A172 (cell line): ENCODE measurements around the gene ZMPSTE24. TPM values are rescaled to one million over a fixed set of nuclear protein-coding genes. Genes with fewer than 3 reads are reported as not detected.

Experiments used
- DNase-seq: peaks from one replicate; pipeline ENCODE4 v3.0.0-alpha.2; 2015; ENCODE audit warnings: low spot score
- total RNA-seq: library from RNA; depleted of rRNA; stranded (reverse); fragments of >200 nt; shearing (Covaris generic); gene quantifications from 2 replicates; pipeline ENCODE4 v1.2.3, GENCODE V29; 2014

Gene ZMPSTE24
- total RNA-seq, 1 experiment from 2014 or later, result 131 TPM

GRCh38 chr1:40264354-40264781, 6.3 kb downstream of the ZMPSTE24 start:
- DNase-seq, result no peak

GRCh38 chr1:40265298-40265697, 7.3 kb downstream of the ZMPSTE24 start:
- DNase-seq, result no peak

GRCh38 chr1:40265919-40266318, 7.9 kb downstream of the ZMPSTE24 start:
- DNase-seq, result no peak

DNA sequence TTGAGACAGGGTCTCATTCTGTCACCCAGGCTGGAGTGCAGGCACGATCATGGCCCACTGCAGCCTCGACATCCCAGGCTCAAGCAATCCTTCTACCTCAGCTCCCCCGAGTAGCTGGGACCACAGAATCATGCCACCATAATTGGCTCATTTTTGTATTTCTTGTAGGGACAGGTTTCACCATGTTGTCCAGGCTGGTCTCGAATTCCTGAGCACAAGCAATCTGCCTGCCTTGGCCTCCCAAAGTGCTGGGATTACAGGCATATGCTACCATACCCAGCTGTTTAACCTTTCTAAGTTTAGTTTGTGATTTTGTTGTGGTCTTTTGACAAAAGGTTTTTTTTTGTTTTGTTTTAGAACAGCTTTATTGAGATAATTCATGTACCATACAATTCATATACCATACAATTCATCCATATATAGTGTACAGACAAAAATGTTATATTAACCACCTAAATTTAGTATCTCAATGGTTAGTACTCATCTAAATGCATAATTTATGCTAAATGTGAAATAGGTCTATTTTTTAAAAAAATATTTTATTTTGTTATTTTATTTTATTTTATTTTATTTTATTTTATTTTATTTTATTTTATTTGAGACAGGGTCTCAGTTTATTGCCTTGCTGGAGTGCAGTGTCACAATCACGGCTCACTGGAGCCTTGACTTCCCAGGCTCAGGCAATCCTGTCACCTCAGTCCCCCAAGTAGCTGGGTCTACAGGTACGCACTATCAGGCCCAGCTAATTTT, 8.9 kb downstream of the ZMPSTE24 start:
- DNase-seq, result no peak

GRCh38 chr1:40267767-40268187, 9.7 kb downstream of the ZMPSTE24 start:
- peak; percentile 41 for DNase-seq

DNA sequence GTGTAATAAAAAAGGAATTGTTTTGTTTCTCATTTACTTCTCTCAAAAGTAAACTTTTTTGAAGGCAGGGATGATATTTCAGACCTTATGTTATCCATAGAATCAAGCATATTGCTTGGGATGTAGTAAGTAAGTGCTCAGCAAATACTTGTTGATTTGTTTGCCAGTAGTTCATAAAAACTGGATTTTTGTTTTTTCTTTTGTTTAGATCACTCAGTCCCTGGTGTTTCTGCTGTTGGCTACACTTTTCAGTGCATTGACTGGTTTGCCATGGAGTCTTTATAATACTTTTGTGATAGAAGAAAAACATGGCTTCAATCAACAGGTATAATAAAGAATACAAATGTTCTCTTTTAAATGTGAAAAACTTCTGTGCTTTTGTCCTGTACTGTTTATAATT, 10.2 kb downstream of the ZMPSTE24 start:
- no peak for DNase-seq

- no peak for DNase-seq
Measured at GRCh38 chr1:40270152-40270834, 12.3 kb downstream of the ZMPSTE24 start.

GRCh38 chr1:40272653-40273213, 14.7 kb downstream of the ZMPSTE24 start:
- no peak for DNase-seq

- DNase-seq, result no peak
Measured at GRCh38 chr1:40273547-40274166, 15.6 kb downstream of the ZMPSTE24 start.

DNA sequence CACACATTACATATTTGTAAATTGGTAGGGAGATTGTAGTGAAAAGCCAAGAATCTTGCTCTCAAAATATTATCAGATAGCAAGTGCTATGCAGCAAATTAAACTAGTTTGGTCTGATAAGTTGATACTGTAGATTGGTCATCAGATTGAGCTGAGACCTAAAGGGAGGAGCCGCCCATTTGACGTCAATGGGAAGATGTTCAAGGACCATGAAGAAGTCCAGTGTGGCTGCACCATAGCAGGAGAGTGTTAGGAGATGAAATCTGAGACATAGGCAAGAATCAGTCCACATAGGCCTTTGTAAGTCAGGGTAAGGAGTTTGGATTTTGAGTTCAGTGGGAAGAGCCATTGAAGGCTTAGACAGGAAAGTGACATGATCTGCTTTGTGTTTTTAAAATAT, 16.3 kb downstream of the ZMPSTE24 start:
- no peak for DNase-seq

DNA sequence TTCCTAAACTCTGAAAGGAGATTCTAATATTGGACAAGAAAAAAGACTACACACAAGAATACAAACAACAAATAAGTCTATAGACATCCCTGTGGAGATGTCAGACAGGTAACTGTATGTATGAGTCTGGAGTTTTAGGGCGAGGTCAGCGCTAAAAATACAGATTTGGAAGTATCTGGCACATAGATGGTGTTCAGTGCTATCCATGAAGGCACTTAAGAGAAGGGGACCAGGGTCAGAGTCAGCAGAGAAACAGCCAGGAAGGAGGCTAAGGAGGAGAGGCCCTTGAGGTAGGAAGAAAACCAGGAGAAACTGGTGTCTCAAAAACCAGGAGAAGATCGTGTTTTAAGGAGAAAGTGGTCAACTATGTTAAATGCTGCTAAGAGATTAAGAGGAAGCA, 18.1 kb downstream of the ZMPSTE24 start:
- no peak for DNase-seq

GRCh38 chr1:40281853-40282252, 23.8 kb downstream of the ZMPSTE24 start:
- no peak for DNase-seq

DNA sequence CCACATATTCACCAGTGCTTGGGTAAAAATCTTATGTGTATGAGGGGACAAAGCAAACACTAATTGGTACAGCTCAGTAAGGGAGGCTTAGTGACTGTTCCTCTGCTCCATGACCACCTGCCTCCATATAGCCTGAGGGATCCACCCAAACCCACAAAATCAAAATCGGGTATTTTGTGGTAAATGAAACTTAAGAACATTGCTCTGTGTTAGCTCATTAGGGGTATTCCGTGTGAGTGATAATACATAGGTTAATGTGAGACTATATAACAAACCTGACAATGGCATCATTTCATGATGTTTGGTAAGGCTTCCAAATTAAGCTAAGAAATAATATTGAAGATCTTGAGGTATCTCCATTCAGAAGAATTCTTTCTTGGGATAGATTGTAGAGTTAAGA, 33.3 kb downstream of the ZMPSTE24 start:
- no peak for DNase-seq

DNA sequence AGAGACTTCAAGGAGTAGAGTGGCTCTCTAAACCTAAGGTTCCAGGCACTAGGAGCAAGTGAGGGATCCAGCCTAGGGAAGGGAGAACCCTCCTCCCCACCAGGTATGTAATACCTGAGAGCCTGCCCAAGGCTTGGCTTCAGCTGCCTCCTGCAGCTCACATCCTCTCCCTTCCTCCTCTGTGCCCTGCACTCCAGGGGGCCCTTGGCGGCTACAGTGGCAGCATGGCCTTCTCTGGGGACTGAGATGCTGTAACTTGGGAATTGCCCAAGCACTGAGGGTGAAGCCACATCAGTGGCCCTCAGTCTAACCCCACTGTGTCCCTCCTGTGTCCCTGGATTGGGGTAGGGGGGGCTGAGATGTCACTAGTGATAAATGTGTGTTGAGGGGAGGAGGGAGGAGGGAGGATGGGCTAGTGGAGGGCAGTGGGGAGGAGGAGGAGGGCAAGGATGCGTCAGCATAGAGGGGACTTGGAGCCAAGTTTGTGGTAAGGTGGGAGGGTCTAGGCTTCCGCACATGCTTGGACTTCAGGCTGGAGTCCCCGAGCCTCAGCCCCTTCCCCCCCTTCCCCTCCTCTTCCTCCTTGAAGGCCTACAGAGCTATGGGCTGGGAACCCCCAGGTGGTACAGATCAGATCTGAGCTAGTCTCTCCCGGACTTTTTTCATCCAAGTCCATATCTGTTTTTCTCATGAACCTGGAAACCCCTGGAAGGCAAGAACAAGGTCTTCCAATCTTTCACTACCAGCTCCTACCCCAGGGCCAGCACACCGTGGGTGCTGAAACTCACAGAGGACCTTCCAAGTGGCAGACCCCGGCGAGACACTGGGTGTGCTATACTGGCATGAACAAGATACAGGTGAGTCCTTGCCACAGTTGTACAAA, 41.6 kb downstream of the ZMPSTE24 start:
- DNase-seq, result peak; percentile 41

DNA sequence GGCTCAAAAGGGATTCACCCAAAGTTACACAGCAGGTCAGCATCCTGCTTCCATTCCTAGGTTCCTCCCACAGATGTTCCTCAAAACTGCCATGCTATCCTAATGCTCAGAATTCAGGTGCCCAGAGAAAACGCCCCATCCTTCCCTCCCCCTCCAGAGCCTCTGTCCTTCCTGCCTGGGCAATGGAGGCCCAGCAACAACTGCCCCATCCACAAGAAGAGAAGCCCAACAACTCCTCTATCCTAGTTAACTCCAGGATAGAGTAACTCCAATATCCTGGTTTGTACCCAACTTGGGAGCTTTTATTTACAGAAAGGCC, 42.2 kb downstream of the ZMPSTE24 start:
- no peak for DNase-seq

DNA sequence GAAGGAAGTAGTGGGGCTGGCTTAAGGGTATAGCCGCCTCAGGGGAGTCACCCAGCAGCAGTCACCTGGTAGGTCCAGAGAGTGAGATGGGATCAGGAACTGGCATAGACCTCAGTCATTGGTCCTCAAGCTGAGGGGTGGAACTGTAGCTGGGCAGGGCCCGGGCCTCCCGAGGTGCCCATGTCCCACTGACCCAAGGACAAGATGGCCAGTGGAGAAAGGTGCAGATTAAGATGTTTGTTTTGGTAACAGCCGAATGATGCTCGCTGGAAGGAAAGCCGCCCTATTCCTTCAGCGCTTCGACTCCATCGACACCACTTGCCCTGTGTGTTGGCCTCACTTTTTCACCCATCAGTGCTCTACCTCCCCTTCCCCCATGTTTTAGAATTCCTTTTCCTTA, 42.6 kb downstream of the ZMPSTE24 start:
- no peak for DNase-seq

DNA sequence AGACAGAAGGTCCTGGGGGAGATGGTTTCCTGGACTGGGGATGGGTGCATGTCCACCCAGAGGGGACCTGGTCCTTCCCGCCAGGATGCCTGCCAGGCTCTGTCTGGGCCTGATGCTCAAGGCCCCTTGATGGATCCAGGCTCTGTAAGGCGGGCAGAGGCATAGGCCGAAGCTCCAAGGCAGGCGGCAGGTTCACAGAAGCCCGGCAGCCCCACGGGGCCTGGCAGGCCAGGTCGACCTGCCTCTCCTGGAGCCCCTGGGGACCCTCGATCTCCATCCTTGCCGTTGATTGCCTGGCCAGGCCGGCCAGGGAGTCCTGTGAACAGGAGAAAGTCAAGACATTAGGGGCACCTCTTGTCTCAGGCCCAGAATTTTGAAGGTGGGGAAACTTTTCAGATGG, 43.0 kb downstream of the ZMPSTE24 start:
- DNase-seq, result no peak

GRCh38 chr1:40301541-40302299, 43.7 kb downstream of the ZMPSTE24 start:
- DNase-seq, result no peak

- no peak for DNase-seq
Measured at GRCh38 chr1:40302475-40302874, 44.4 kb downstream of the ZMPSTE24 start.

DNA sequence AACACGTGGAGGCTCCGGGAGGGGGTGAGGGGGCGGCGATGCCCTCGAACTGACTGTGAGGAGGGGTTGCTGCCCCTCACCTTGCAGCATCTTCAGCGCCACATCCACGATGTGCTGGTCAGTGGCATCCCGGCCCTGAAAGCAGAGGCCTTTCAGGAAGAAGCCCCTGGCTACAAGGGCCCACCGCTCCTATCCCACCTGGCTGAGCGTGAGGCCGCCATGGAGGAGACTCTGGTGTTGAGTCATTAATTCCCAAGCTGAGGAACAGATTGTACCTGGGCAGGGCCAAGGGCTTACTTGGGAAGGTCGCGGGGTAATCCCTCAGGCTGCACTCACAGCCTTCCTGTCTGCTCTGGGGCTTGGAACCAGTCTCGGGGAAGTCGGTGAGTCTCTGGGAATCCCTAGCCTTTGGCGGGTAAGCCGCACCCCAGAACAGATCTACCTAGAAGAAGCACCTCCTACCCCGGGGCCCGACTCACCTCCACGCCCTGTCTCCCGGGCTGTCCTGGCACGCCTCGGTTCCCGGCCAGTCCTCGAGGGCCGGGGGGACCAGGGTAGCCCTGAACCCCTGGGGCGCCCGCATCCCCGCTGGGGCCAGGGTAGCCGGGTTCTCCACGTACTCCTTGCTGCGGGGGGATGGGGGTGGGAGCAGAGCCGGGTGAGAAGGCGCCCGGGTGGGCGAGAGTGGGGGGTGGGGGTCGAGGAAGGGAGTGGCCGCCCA, 45.2 kb downstream of the ZMPSTE24 start:
- DNase-seq, result no peak
